Femur (tissue), 1 donor: ENCODE data around the gene RBMX2.
A peak's percentile ranks its signal among the peaks of the same experiment; 100 is the strongest.
"Not testable (repeated sequence)": the region's sequence is repeated elsewhere in the genome, so short reads cannot be mapped to it uniquely, and the experiment has no call there.

Experiments
- DNase-seq: peaks from one replicate; pipeline ENCODE4 v3.0.0-alpha.2; 2017

The RBMX2 gene

GRCh38 chrX:130401415-130402207 is at the start of gene RBMX2:
Gene RBMX2 (plus strand): TSS chrX:130401987. CDS start chrX:130402033, 46 bp downstream.
- peak; percentile 84 for DNase-seq

- DNase-seq, result not testable (repeated sequence)
Measured at GRCh38 chrX:130352050-130352449, 49.7 kb upstream of the RBMX2 start.

- DNase-seq, result no peak
Measured at GRCh38 chrX:130376077-130376476, 25.7 kb upstream of the RBMX2 start.

- no peak for DNase-seq
Measured at GRCh38 chrX:130378024-130378669, 23.6 kb upstream of the RBMX2 start.

DNA sequence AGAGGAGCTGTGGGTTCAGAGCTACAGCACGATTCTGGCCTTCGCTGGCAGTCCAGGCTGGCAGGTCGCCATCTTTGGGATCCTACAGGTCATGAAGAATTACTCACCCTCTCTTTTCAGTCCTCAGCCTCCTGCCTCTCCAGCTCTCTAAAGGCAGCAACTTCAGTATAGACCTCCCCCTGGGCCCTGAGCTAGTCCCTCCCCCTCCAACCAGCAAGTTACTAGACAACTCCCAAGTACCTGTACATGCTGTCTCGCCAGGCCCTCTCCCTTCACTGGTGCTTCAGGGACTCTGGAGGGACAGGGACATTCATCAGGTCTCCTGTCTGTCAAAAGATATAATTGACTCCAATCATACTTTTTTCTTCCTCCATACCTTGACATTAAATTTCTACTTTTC is 16.3 kb upstream of the RBMX2 start, which contains the start of gene GPR119:
GPR119 (minus strand) TSS at position 155 of the 400 bp plus-strand sequence. CDS start 227 bp downstream, outside the sequence.
- no peak for DNase-seq

GRCh38 chrX:130386408-130386808 is 15.4 kb upstream of the RBMX2 start:
- no peak for DNase-seq

- peak; percentile 43 for DNase-seq
Measured at GRCh38 chrX:130393451-130394074, 8.2 kb upstream of the RBMX2 start.

GRCh38 chrX:130395341-130395740 is 6.4 kb upstream of the RBMX2 start:
- no peak for DNase-seq

GRCh38 chrX:130402208-130402684 is 459 bp downstream of the RBMX2 start:
- no peak for DNase-seq

DNA sequence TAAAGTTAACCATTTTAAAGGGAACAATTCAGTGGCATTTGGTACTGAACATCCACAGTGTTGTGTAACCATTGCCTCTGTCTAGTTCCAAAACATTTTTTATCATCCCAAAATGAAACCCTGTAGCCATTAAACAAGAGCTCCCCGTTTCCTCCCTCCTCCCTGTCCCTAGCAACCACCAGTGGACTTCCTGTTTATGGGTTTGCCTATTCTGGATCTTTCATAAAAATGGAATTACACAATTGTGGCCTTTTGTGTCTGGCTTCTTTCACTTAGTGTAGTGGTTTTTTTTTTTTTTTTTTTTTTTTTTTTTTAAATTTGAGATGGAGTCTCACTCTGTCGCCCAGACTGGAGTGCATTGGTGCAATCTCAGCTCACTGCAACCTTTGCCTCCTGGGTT is 11.6 kb downstream of the RBMX2 start:
- DNase-seq, result no peak

GRCh38 chrX:130414800-130415199 is 13.0 kb downstream of the RBMX2 start:
- no peak for DNase-seq

DNA sequence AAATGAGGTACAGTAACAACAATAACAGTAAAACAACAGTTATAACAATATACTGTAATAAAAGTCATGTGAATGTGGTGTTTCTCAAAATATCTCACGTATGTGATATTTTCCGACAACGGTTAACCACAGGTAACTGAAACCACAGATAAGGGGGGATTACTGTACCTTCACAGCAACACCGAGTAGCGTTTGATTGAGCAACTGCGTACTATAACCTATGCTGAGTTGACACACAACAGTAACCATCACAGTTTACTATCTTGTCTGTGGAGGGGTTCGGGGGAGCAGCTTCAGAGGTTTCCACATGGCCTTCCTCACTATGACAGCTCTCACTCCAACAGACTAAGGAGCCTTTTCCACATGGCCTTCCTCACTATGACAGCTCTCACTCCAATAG is 13.4 kb downstream of the RBMX2 start:
- DNase-seq, result no peak

DNA sequence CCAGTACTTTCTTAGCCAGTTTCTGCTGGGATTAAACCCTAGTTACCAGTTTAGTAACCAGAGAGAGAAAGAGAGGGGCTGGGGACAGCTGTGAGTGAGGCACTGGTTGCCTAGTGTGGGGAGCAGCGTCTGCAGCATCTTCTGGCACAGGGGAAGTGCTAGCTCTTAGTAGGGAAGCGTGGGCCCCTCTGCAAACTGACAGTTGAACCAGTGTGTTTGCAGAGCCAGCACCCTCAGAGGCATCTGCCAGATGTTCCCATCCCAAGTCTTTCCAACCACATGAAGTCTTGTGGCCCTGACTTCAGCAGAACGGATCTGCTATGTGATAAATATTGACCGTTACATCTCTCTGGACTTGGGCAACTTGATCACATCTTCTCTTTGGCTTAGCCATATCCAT is 15.0 kb downstream of the RBMX2 start:
- DNase-seq, result no peak

GRCh38 chrX:130418066-130418465 is 16.3 kb downstream of the RBMX2 start:
- DNase-seq, result no peak

DNA sequence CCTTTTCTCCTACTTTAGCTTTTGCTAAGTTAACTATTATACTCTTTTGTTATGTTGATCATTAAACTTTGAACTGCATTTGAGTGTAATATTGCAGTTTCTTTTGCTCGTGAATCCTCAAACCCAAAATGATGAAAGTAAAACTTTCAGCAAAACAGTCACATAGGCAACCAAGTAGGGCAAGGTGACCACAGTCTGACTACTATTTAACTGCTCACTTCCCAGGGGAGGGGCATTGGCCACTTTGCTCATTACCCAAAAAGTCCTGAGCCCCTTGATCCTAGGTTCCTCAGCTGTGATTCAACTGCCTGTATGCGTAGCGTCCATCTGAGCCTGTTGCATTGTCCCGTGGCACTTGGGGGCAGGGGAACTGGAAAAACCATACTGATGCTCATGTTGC is 17.0 kb downstream of the RBMX2 start:
- no peak for DNase-seq

- no peak for DNase-seq
Measured at GRCh38 chrX:130419263-130419662, 17.5 kb downstream of the RBMX2 start.

DNA sequence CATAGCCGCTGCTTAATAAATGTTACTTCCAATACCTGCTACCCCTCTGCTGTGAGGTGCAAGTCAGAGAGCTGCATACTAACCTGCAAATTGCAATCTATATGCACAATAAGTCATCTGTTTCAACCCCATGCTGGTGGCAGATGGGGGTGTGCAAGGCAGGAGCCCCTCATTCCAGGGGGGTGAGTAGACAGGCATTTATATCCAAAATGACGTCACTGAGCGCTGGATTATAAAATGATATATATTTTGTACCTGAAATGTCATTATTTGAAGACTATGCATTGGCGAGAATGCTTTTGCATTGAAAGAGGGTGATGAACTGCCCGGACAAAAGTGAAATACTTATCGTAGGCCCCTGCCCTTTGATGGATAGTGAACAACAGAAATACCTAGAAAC is 24.7 kb downstream of the RBMX2 start:
- DNase-seq, result no peak

GRCh38 chrX:130429236-130429635 is 27.4 kb downstream of the RBMX2 start:
- not testable (repeated sequence) for DNase-seq

GRCh38 chrX:130435937-130436336 is 34.1 kb downstream of the RBMX2 start:
- no peak for DNase-seq

- DNase-seq, result not testable (repeated sequence)
Measured at GRCh38 chrX:130437996-130438395, 36.2 kb downstream of the RBMX2 start.

GRCh38 chrX:130443875-130444274 is 42.1 kb downstream of the RBMX2 start:
- no peak for DNase-seq

DNA sequence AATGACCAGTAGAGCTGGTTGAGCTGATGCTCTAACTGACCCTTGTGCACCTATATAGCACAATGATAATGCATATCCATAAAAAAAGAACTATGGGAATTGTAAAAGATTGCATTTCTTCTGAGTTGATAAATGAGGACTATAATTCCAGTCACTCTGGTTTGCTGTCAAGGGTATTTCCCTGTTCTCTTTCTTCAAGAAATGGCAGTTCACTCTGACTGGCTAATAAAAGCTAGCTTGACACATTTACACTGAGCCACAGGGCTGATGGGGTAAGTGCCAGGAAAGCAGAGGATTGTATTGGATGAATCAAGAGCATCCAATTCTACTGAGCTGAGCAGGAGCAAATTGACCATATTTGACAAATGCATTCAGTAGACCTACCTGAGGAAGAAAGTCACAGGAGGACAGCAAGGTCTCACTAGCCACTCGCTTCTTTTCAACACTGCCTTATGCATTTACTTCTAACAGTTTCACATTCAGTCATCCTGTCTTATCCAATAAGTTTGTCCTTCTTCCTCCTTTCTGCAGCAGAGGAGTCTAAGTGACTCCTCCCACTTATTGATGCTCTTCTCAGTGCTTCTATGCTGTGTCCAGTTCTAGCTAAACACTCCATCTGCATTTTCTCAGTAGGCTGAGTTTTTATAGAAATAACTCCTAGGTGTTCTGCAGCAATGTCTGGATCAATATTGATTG is 43.0 kb downstream of the RBMX2 start:
- no peak for DNase-seq

DNA sequence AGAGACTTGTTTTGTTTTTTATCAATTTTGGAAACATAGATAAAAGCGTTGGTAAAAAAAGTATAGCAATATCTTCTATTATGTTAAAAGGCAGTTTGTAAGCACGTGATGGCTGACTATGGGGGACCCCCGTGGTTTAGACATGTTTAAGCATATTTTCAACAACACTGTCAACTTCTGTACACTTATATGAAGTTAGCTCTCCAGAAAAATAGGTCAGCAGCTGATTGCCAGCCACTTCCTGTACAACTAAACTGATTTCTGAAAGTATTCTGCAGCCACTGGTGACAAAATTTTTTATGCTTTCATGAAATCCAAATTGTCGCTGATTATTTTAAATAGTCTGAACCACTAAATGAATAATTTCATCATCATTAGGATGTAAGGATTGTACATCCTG is 45.2 kb downstream of the RBMX2 start:
- no peak for DNase-seq
